Measurements from ENCODE around the gene BLACAT1.
A peak's percentile ranks its signal among the peaks of the same experiment; 100 is the strongest.
"Not testable (repeated sequence)": the region's sequence is repeated elsewhere in the genome, so short reads cannot be mapped to it uniquely, and the experiment has no call there.

The BLACAT1 gene

GRCh38 chr1:205488074-205488723, 32.4 kb upstream of the BLACAT1 start:
- Histone ChIP-seq H3K27me3 (ENCODE audit: low read depth, low read length) (peaks cover 60% of the 10 kb centered on the region), H3K4me3 (ENCODE audit: low read length) (no peak overlapping the region), H4K20me1 (ENCODE audit: insufficient read depth, low read length) (no peaks in the 10 kb centered on the region), H3K79me2 (ENCODE audit: low read length) (no peaks in the 10 kb centered on the region), H3K36me3 (replicated peaks; ENCODE audit: low read depth, low read length) (no peaks in the 10 kb centered on the region), H3K4me1 (ENCODE audit: low read length) (0 out of 2 replicates have a peak, but pooled peaks cover 2% of the 10 kb centered on the region), H3K4me2 (ENCODE audit: low read length) (no peak overlapping the region), H2AFZ (ENCODE audit: low read depth, low read length) (no peak overlapping the region), H3K27ac (ENCODE audit: low read length) (no peak overlapping the region), H3K9ac (ENCODE audit: low read length) (no peak overlapping the region), H3K9me3 (ENCODE audit: insufficient read depth, low read length) (no peaks in the 10 kb centered on the region)
- TF ChIP-seq EZH2phosphoT487 (IDR thresholded peaks at IDR 0.05; ENCODE audit: low read depth) = no peak
- TF ChIP-seq, protein P1, sequence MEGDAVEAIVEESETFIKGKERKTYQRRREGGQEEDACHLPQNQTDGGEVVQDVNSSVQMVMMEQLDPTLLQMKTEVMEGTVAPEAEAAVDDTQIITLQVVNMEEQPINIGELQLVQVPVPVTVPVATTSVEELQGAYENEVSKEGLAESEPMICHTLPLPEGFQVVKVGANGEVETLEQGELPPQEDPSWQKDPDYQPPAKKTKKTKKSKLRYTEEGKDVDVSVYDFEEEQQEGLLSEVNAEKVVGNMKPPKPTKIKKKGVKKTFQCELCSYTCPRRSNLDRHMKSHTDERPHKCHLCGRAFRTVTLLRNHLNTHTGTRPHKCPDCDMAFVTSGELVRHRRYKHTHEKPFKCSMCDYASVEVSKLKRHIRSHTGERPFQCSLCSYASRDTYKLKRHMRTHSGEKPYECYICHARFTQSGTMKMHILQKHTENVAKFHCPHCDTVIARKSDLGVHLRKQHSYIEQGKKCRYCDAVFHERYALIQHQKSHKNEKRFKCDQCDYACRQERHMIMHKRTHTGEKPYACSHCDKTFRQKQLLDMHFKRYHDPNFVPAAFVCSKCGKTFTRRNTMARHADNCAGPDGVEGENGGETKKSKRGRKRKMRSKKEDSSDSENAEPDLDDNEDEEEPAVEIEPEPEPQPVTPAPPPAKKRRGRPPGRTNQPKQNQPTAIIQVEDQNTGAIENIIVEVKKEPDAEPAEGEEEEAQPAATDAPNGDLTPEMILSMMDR (IDR thresholded peaks at IDR 0.05; ENCODE audit: low read depth, low read length) = peak; percentile 98

- Histone ChIP-seq H3K27me3 (ENCODE audit: low read depth, low read length) (peaks cover 58% of the 10 kb centered on the region), H3K9ac (ENCODE audit: low read length) (no peak overlapping the region), H3K4me3 (ENCODE audit: low read length) (no peak overlapping the region), H3K4me2 (ENCODE audit: low read length) (no peak overlapping the region), H3K4me1 (ENCODE audit: low read length) (peaks cover 6% of the 10 kb centered on the region), H3K9me3 (ENCODE audit: insufficient read depth, low read length) (no peaks in the 10 kb centered on the region), H3K36me3 (replicated peaks; ENCODE audit: low read depth, low read length) (no peaks in the 10 kb centered on the region), H4K20me1 (ENCODE audit: insufficient read depth, low read length) (no peaks in the 10 kb centered on the region), H2AFZ (ENCODE audit: low read depth, low read length) (no peak overlapping the region), H3K27ac (ENCODE audit: low read length) (no peak overlapping the region), H3K79me2 (ENCODE audit: low read length) (no peaks in the 10 kb centered on the region)
- TF ChIP-seq, protein P1 (IDR thresholded peaks at IDR 0.05; ENCODE audit: low read depth, low read length) = no peak
- TF ChIP-seq EZH2phosphoT487 (IDR thresholded peaks at IDR 0.05; ENCODE audit: low read depth) = no peak
Observed at GRCh38 chr1:205486258-205486657, 30.4 kb upstream of the BLACAT1 start.

DNA sequence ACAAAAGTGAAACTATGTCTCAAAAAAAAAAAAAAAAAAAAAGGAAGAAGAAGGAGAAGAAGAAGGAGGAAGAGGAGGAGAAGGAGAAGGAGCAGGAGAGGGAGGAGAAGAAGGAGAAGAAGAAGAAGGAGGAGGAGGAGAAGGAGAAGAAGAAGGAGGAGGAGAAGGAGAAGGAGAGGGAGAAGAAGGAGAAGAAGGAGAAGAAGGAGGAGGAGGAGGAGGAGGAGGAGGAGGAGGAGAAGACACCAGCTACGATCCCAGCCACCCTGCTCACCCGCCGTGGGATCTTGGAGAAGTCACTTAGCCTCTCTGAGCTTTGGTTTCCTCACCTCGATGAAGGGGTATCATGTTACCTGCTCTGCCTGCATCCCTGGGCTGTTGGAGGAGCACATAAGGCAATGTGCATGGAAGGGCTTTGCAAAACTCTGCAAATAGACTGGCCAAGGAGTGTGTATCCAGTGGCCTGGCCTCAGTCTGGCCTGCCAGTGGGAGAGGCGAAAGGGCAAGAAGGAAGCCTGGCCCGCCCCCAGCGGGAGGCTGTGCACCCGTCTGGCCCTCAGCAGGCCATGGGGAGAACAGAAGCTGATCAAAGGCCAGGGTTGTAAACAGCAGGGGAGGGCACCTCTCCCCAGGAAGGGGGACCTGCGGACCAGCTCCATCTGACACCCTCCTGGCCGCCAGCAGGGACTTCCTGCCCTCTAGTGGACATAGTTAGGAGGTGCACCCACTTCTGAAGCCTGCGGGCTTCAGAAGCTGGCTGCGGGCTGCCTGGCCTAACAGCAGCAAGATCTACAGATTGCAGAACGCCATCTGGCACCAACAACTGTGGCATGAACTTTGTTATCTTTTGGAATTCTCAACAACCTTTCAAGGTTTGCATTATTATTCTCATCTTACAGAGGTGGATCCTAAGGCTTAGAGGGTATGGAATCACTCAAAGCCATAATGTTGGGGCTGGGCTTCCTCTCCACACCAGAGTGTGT, 29.4 kb upstream of the BLACAT1 start:
- Histone ChIP-seq H3K27me3 (ENCODE audit: low read depth, low read length) (peaks cover 51% of the 10 kb centered on the region), H3K4me2 (ENCODE audit: low read length) (no peak overlapping the region), H3K4me3 (ENCODE audit: low read length) (no peak overlapping the region), H3K9me3 (ENCODE audit: insufficient read depth, low read length) (no peaks in the 10 kb centered on the region), H4K20me1 (ENCODE audit: insufficient read depth, low read length) (no peaks in the 10 kb centered on the region), H3K79me2 (ENCODE audit: low read length) (no peaks in the 10 kb centered on the region), H3K9ac (ENCODE audit: low read length) (no peak overlapping the region), H3K27ac (ENCODE audit: low read length) (no peak overlapping the region), H2AFZ (ENCODE audit: low read depth, low read length) (no peak overlapping the region), H3K36me3 (replicated peaks; ENCODE audit: low read depth, low read length) (no peaks in the 10 kb centered on the region), H3K4me1 (ENCODE audit: low read length) (peaks cover 15% of the 10 kb centered on the region)
- TF ChIP-seq, protein P1 (IDR thresholded peaks at IDR 0.05; ENCODE audit: low read depth, low read length) = peak; percentile 97
- no peak for TF ChIP-seq EZH2phosphoT487 (IDR thresholded peaks at IDR 0.05; ENCODE audit: low read depth)

DNA sequence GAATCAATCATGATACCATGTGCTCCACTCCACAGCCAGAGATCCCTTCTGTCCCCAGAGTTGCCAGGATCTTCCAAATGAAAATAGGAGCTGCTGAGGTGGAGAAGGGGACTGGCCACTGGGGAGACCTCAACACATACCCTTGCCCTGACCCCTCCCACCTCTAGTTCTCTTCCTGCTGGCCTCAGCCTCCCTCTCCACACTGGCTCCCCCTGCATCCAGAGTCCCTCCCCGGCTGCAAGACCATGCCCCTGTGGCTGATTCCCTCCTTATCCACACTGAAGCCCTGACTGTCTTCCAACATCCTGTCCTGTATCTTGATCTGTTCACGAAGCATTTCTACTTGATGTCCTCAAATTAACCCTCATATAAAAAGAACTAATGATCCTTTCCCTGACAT, 27.5 kb upstream of the BLACAT1 start:
- H3K4me3 ChIP-seq (ENCODE audit: low read length) = no peak overlapping the region
- H2AFZ ChIP-seq (ENCODE audit: low read depth, low read length) = no peak overlapping the region
- no peak overlapping the region for H3K27ac ChIP-seq (ENCODE audit: low read length)
- H3K4me2 ChIP-seq (ENCODE audit: low read length) = no peak overlapping the region
- no peaks in the 10 kb centered on the region for H3K36me3 ChIP-seq (replicated peaks; ENCODE audit: low read depth, low read length)
- TF ChIP-seq EZH2phosphoT487 (IDR thresholded peaks at IDR 0.05; ENCODE audit: low read depth) = no peak
- TF ChIP-seq, protein P1 (IDR thresholded peaks at IDR 0.05; ENCODE audit: low read depth, low read length) = no peak
- H3K79me2 ChIP-seq (ENCODE audit: low read length) = no peaks in the 10 kb centered on the region
- no peaks in the 10 kb centered on the region for H4K20me1 ChIP-seq (ENCODE audit: insufficient read depth, low read length)
- H3K4me1 ChIP-seq (ENCODE audit: low read length) = peaks cover 22% of the 10 kb centered on the region
- no peaks in the 10 kb centered on the region for H3K9me3 ChIP-seq (ENCODE audit: insufficient read depth, low read length)
- no peak overlapping the region for H3K9ac ChIP-seq (ENCODE audit: low read length)
- peaks cover 33% of the 10 kb centered on the region for H3K27me3 ChIP-seq (ENCODE audit: low read depth, low read length)

- not testable (repeated sequence) for H2AFZ ChIP-seq (ENCODE audit: low read depth, low read length); H3K27ac ChIP-seq (ENCODE audit: low read length); H3K4me3 ChIP-seq (ENCODE audit: low read length); H3K9me3 ChIP-seq (ENCODE audit: insufficient read depth, low read length); H3K36me3 ChIP-seq (replicated peaks; ENCODE audit: low read depth, low read length); H4K20me1 ChIP-seq (ENCODE audit: insufficient read depth, low read length); H3K4me2 ChIP-seq (ENCODE audit: low read length); H3K79me2 ChIP-seq (ENCODE audit: low read length); H3K9ac ChIP-seq (ENCODE audit: low read length)
- H3K4me1 ChIP-seq (ENCODE audit: low read length) = peaks cover 20% of the 10 kb centered on the region
- peaks cover 33% of the 10 kb centered on the region for H3K27me3 ChIP-seq (ENCODE audit: low read depth, low read length)
Observed at GRCh38 chr1:205482587-205482986, 26.7 kb upstream of the BLACAT1 start.

All from OCI-LY3 (cell line).